ENCODE results near the gene AJM1. TPM values are rescaled to one million over a fixed set of nuclear protein-coding genes. Genes with fewer than 3 reads are reported as not detected.

The AJM1 gene
- total RNA-seq, 1 experiment from 2014 or later, result 7.2 TPM

- in situ Hi-C loops (cut with HindIII; ENCODE audit: low pct_unique_long_range_greater_than_20kb, low sequenced_read_pairs) (no loop called here), intact Hi-C loops (cut with micrococcal nuclease; ENCODE audit: unreplicated experiment) (no loop called here)
- Histone ChIP-seq H3K27me3 (ENCODE audit: control insufficient read depth, insufficient read depth, low read length) (no peaks in the 10 kb centered on the region), H3K4me1 (ENCODE audit: control insufficient read depth, insufficient read depth, low read length) (peaks cover 14% of the 10 kb centered on the region), H3K4me3 (ENCODE audit: low read depth in 2 of 2, low read length in 2 of 2) (no peak overlapping the region), H3K9me3 (ENCODE audit: control insufficient read depth, insufficient read depth, low read depth, low read length) (no peaks in the 10 kb centered on the region), H3K27ac (ENCODE audit: low read length) (no peak overlapping the region), H3K36me3 (ENCODE audit: control insufficient read depth, insufficient read depth, low read length) (no peaks in the 10 kb centered on the region)
- ChIA-PET POLR2A (no interaction called here), CTCF (no interaction called here)
- ATAC-seq (no peak), DNase-seq (ENCODE audit: low read depth, low spot score) (no peak)
- BruUV-seq (replicated peaks), result no TSS peak
- no peak for TF ChIP-seq SIN3A (IDR thresholded peaks at IDR 0.05; ENCODE audit: borderline replicate concordance, insufficient read depth, low read depth, low read length)
- TF ChIP-seq, protein P1, sequence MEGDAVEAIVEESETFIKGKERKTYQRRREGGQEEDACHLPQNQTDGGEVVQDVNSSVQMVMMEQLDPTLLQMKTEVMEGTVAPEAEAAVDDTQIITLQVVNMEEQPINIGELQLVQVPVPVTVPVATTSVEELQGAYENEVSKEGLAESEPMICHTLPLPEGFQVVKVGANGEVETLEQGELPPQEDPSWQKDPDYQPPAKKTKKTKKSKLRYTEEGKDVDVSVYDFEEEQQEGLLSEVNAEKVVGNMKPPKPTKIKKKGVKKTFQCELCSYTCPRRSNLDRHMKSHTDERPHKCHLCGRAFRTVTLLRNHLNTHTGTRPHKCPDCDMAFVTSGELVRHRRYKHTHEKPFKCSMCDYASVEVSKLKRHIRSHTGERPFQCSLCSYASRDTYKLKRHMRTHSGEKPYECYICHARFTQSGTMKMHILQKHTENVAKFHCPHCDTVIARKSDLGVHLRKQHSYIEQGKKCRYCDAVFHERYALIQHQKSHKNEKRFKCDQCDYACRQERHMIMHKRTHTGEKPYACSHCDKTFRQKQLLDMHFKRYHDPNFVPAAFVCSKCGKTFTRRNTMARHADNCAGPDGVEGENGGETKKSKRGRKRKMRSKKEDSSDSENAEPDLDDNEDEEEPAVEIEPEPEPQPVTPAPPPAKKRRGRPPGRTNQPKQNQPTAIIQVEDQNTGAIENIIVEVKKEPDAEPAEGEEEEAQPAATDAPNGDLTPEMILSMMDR (IDR thresholded peaks at IDR 0.05), result no peak
- TF ChIP-seq POLR2AphosphoS5 (IDR thresholded peaks at IDR 0.05; ENCODE audit: low read depth, low read length), result no peak
- TF ChIP-seq, protein P2, sequence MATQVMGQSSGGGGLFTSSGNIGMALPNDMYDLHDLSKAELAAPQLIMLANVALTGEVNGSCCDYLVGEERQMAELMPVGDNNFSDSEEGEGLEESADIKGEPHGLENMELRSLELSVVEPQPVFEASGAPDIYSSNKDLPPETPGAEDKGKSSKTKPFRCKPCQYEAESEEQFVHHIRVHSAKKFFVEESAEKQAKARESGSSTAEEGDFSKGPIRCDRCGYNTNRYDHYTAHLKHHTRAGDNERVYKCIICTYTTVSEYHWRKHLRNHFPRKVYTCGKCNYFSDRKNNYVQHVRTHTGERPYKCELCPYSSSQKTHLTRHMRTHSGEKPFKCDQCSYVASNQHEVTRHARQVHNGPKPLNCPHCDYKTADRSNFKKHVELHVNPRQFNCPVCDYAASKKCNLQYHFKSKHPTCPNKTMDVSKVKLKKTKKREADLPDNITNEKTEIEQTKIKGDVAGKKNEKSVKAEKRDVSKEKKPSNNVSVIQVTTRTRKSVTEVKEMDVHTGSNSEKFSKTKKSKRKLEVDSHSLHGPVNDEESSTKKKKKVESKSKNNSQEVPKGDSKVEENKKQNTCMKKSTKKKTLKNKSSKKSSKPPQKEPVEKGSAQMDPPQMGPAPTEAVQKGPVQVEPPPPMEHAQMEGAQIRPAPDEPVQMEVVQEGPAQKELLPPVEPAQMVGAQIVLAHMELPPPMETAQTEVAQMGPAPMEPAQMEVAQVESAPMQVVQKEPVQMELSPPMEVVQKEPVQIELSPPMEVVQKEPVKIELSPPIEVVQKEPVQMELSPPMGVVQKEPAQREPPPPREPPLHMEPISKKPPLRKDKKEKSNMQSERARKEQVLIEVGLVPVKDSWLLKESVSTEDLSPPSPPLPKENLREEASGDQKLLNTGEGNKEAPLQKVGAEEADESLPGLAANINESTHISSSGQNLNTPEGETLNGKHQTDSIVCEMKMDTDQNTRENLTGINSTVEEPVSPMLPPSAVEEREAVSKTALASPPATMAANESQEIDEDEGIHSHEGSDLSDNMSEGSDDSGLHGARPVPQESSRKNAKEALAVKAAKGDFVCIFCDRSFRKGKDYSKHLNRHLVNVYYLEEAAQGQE (IDR thresholded peaks at IDR 0.05; ENCODE audit: insufficient read depth in 1 of 2, low read depth in 2 of 2, low read length in 1 of 2), result no peak
- no peak for TF ChIP-seq TCF7L2 (IDR thresholded peaks at IDR 0.05; ENCODE audit: low read depth, low read length)
These were observed 3.4 kb downstream of the AJM1 start for GRCh38 chr9:136845465-136846260.

DNA sequence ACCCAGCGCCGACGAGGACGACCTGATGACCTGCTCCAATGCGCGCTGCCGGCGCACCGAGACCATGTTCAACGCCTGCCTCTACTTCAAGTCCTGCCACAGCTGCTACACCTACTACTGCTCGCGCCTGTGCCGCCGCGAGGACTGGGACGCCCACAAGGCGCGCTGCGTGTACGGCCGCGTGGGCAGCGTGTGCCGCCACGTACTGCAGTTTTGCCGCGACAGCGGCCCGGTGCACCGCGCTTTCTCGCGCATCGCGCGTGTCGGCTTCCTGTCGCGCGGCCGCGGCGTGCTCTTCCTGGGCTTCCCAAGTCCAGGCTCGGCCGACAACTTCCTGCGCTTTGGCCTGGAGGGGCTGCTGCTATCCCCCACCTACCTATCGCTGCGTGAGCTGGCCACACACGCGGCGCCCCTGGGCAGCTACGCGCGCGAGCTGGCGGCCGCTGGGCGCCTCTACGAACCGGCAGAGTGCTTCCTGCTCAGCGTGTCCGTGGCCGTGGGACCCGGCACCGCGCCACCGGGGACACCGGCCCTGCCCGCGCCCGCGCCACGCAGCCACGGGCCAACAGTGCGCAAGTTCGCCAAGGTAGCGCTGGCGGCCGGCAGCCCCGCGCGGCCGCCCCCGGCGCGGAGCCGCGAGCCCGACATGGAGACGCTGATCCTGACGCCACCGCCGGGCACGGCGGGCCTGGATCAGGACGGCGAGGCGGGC lies 4.3 kb downstream of the AJM1 start:
- CTCF ChIA-PET, result no interaction called here
- Histone ChIP-seq H3K9me3 (ENCODE audit: control insufficient read depth, insufficient read depth, low read depth, low read length) (no peaks in the 10 kb centered on the region), H3K4me3 (ENCODE audit: low read depth in 2 of 2, low read length in 2 of 2) (no peak overlapping the region), H3K36me3 (ENCODE audit: control insufficient read depth, insufficient read depth, low read length) (no peaks in the 10 kb centered on the region), H3K4me1 (ENCODE audit: control insufficient read depth, insufficient read depth, low read length) (peaks cover 15% of the 10 kb centered on the region), H3K27ac (ENCODE audit: low read length) (no peak overlapping the region), H3K27me3 (ENCODE audit: control insufficient read depth, insufficient read depth, low read length) (no peaks in the 10 kb centered on the region)
- no peak for TF ChIP-seq POLR2AphosphoS5 (IDR thresholded peaks at IDR 0.05; ENCODE audit: low read depth, low read length)
- TF ChIP-seq, protein P1 (IDR thresholded peaks at IDR 0.05), result no peak
- intact Hi-C loops (cut with micrococcal nuclease; ENCODE audit: unreplicated experiment) (no loop called here), in situ Hi-C loops (cut with HindIII; ENCODE audit: low pct_unique_long_range_greater_than_20kb, low sequenced_read_pairs) (no loop called here)
- ATAC-seq, result no peak
- BruUV-seq (replicated peaks), result no TSS peak
- POLR2A ChIA-PET, result no interaction called here
- no peak for DNase-seq (ENCODE audit: low read depth, low spot score)

Data from Panc1 (cell line).